Neural cell (in vitro differentiated cells): ENCODE data around the gene UTP14C.

Source experiments
- EP300 ChIP-seq: fragments of 450-650 bp; conservative IDR thresholded peaks from 2 replicates; pipeline ENCODE4 v1.6.1; 2014; ENCODE audit warnings: antibody characterized with exemption, mild to moderate bottlenecking, moderate library complexity; ENCODE audit not compliant: poor library complexity, severe bottlenecking
- POLR2AphosphoS5 ChIP-seq: IDR thresholded peaks from 2 replicates; pipeline ENCODE4 v1.6.1; 2012
- TF ChIP-seq, protein P1 (sequence below): fragments of 450-650 bp; IDR thresholded peaks from 2 replicates; pipeline ENCODE4 v1.5.1; 2014; ENCODE audit warnings: antibody characterized with exemption, mild to moderate bottlenecking, moderate library complexity; ENCODE audit not compliant: poor library complexity, severe bottlenecking
- TF ChIP-seq, protein P2 (sequence below): IDR thresholded peaks from 2 replicates; pipeline ENCODE4 v1.6.1; 2012; ENCODE audit warnings: borderline replicate concordance

GRCh38 chr13:52003541-52003940 is 20.9 kb upstream of the UTP14C start:
- TF ChIP-seq, protein P1, sequence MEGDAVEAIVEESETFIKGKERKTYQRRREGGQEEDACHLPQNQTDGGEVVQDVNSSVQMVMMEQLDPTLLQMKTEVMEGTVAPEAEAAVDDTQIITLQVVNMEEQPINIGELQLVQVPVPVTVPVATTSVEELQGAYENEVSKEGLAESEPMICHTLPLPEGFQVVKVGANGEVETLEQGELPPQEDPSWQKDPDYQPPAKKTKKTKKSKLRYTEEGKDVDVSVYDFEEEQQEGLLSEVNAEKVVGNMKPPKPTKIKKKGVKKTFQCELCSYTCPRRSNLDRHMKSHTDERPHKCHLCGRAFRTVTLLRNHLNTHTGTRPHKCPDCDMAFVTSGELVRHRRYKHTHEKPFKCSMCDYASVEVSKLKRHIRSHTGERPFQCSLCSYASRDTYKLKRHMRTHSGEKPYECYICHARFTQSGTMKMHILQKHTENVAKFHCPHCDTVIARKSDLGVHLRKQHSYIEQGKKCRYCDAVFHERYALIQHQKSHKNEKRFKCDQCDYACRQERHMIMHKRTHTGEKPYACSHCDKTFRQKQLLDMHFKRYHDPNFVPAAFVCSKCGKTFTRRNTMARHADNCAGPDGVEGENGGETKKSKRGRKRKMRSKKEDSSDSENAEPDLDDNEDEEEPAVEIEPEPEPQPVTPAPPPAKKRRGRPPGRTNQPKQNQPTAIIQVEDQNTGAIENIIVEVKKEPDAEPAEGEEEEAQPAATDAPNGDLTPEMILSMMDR, result no peak
- TF ChIP-seq, protein P2, sequence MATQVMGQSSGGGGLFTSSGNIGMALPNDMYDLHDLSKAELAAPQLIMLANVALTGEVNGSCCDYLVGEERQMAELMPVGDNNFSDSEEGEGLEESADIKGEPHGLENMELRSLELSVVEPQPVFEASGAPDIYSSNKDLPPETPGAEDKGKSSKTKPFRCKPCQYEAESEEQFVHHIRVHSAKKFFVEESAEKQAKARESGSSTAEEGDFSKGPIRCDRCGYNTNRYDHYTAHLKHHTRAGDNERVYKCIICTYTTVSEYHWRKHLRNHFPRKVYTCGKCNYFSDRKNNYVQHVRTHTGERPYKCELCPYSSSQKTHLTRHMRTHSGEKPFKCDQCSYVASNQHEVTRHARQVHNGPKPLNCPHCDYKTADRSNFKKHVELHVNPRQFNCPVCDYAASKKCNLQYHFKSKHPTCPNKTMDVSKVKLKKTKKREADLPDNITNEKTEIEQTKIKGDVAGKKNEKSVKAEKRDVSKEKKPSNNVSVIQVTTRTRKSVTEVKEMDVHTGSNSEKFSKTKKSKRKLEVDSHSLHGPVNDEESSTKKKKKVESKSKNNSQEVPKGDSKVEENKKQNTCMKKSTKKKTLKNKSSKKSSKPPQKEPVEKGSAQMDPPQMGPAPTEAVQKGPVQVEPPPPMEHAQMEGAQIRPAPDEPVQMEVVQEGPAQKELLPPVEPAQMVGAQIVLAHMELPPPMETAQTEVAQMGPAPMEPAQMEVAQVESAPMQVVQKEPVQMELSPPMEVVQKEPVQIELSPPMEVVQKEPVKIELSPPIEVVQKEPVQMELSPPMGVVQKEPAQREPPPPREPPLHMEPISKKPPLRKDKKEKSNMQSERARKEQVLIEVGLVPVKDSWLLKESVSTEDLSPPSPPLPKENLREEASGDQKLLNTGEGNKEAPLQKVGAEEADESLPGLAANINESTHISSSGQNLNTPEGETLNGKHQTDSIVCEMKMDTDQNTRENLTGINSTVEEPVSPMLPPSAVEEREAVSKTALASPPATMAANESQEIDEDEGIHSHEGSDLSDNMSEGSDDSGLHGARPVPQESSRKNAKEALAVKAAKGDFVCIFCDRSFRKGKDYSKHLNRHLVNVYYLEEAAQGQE, result no peak
- no peak for TF ChIP-seq POLR2AphosphoS5
- TF ChIP-seq EP300, result no peak
